Heart right ventricle (tissue), 16 donors: ENCODE data around the gene SLCO2A1. TPM values are rescaled to one million over a fixed set of nuclear protein-coding genes. Genes with fewer than 3 reads are reported as not detected.
A peak's percentile ranks its signal among the peaks of the same experiment; 100 is the strongest.

Experiments used
- ATAC-seq, 8 donors: fragments of 200-7000 bp; cut with Tn5 transposase; one replicate each; pipeline ENCODE4 v1.9.1; 2020; ENCODE audit warnings: mild to moderate bottlenecking in 8 of 8, moderate library complexity in 8 of 8, moderate number of reproducible peaks in 1 of 8
- DNase-seq, 2 donors: peaks; one replicate each; pipeline ENCODE4 v3.0.0-alpha.2; 2020
- H3K27ac ChIP-seq, 10 donors: fragments of 200-600 bp; sonication (generic) in 2 of 10; one replicate each; pipeline versions ENCODE4 v1.5.0 to v1.8.0; 2020 to 2022; ENCODE audit warnings: mild to moderate bottlenecking in 3 of 10
- H3K27me3 ChIP-seq, 7 donors: fragments of 200-600 bp; one replicate each; pipeline ENCODE4 v1.8.0; 2021 to 2022; ENCODE audit warnings: mild to moderate bottlenecking in 2 of 7
- H3K36me3 ChIP-seq, 9 donors: fragments of 200-600 bp; sonication (generic) in 1 of 9; one replicate each; pipeline versions ENCODE4 v1.5.0 to v1.8.0; 2020 to 2022; ENCODE audit warnings: mild to moderate bottlenecking in 2 of 9
- H3K4me1 ChIP-seq, 9 donors: fragments of 200-600 bp; sonication (generic) in 1 of 9; one replicate each; pipeline versions ENCODE4 v1.5.0 to v1.8.0; 2020 to 2022; ENCODE audit warnings: mild to moderate bottlenecking in 4 of 9
- H3K4me3 ChIP-seq, 10 donors: fragments of 200-600 bp; sonication (generic) in 2 of 10; one replicate each; pipeline versions ENCODE4 v1.5.0 to v1.8.0; 2020 to 2022; ENCODE audit warnings: mild to moderate bottlenecking in 7 of 10, moderate library complexity in 2 of 10
- H3K9me3 ChIP-seq, 11 donors: fragments of 200-600 bp in 10 of 11; sonication (generic) in 2 of 11; one replicate each; pipeline versions ENCODE4 v1.5.0 to v1.8.0; 2013 to 2022; ENCODE audit warnings: mild to moderate bottlenecking in 2 of 11, control low read depth in 1 of 11, moderate library complexity in 1 of 11
- WGBS, 2 donors: extraction: QIAGEN DNeasy Blood & Tissue Kit; methylation state at CpG; one replicate each; pipeline ENCODE4 v1.1.7; 2013; ENCODE audit warnings: inconsistent platforms in 1 of 2; 5-methylcytosine and 5-hydroxymethylcytosine counted together
- intact Hi-C, 10 donors: fragments of 100-400 bp; cut with DNase I; formaldehyde crosslinking; loops; one replicate each; pipeline versions ENCODE4 v1.11.1 to v1.14.2; 2022
- polyA plus RNA-seq, 2 donors: library from polyadenylated mRNA; stranded (reverse); fragments of 200-250 nt; gene quantifications; one replicate each; pipeline ENCODE4 v1.2.3, GENCODE V29; 2013
- total RNA-seq, 10 donors: library from RNA; stranded (reverse); fragmentation: NEBNext Ultra II Directional in 3 of 10; extraction: Animal tissue kit (Norgen Biotek cat#: 25700) in 3 of 10; gene quantifications; one replicate each; pipeline versions ENCODE4 v1.2.1 to v1.2.4, GENCODE V29; 2021 to 2023
- TF ChIP-seq, protein P1 (sequence below), 9 donors: fragments of 200-600 bp; sonication (generic) in 2 of 9; IDR thresholded peaks; one replicate each; pipeline versions ENCODE4 v1.5.0 to v1.8.0; 2021 to 2022; ENCODE audit warnings: antibody characterized with exemption in 9 of 9, mild to moderate bottlenecking in 5 of 9, moderate library complexity in 1 of 9
- donor health status: Arrhythmogenic right ventricular cardiomyopathy.
- donor health status: ischemic (EF 13 %, LVEDD 7.1; RV severe dilation, severe dysfunction).
- donor health status: healthy with polysubstance abuse.
- donor health status: DM: no; HTN: yes; CAD: no.
- donor health status: DM: no; HTN: no; CAD: no.
- donor health status: ischemic (EF 25% LVEDD 6.9; RV normal size, moderate dysfunction).
- donor health status: ischemic (EF 25% LVEDD 5.7; RV mildly dilated, moderate dysfunction).
- donor health status: healthy.
- donor health status: DM: yes; HTN: yes; CAD: no.
- donor health status: Ischemic cardiomyopathy.
- donor health status: ischemic (EF 35%, LVEDD 5.7; RV mildly dilated, moderate dysfunction).
- donor health status: nonischemic (EF 11% LVEDD 7.7; RV severe dilation, severe dysfunction).
- donor health status: DM: yes; HTN: yes; CAD: no.
- donor health status: PGD.
- donor health status: ischemic (EF 29% LVEDD 5.4; RV normal size, mild dysfunction).
- donor health status: nonischemic (EF 23%, LVEDD 6.1; RV moderate dilation, normal function).

Gene SLCO2A1
- total and polyA plus RNA-seq, 12 donors = 3.6 to 30.4 (median 10.0) TPM

DNA sequence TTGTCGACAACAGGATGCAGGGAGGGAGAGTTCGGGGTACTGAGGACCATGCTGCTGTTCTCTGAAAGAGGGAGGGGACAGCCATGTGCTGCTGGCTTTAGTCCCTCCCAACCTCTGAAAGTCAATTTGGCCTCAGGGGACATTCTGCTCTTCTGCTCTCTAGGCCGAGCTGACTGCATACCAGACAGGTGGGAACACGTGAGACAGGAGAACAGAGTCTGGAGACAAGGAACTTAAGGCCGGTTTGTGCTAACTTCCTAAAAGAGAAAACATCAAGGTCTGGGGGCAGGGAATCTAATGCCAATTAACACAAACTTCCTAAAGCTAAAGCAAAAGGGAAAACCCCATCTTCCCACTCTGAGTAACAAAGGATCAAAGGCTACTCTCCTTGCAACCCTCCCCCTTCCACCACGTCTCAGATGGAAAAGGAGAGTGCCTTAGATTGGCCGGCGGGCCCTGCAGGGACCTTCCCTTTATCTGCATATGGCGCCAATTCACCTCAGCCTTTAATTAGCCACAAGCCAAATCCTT lies 41.0 kb downstream of the SLCO2A1 start:
- H3K27me3 ChIP-seq = peaks cover 0 to 2% (median 0%) of the 10 kb centered on the region in 7 donors
- H3K4me1 ChIP-seq = peaks cover 9 to 62% (median 20%) of the 10 kb centered on the region in 9 donors
- ATAC-seq = peak in 1 of 8 donors; percentile 20
- no peak for DNase-seq
- TF ChIP-seq, protein P1, sequence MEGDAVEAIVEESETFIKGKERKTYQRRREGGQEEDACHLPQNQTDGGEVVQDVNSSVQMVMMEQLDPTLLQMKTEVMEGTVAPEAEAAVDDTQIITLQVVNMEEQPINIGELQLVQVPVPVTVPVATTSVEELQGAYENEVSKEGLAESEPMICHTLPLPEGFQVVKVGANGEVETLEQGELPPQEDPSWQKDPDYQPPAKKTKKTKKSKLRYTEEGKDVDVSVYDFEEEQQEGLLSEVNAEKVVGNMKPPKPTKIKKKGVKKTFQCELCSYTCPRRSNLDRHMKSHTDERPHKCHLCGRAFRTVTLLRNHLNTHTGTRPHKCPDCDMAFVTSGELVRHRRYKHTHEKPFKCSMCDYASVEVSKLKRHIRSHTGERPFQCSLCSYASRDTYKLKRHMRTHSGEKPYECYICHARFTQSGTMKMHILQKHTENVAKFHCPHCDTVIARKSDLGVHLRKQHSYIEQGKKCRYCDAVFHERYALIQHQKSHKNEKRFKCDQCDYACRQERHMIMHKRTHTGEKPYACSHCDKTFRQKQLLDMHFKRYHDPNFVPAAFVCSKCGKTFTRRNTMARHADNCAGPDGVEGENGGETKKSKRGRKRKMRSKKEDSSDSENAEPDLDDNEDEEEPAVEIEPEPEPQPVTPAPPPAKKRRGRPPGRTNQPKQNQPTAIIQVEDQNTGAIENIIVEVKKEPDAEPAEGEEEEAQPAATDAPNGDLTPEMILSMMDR (IDR thresholded peaks at IDR 0.05) = no peak
- H3K36me3 ChIP-seq = no peaks in the 10 kb centered on the region
- no peaks in the 10 kb centered on the region for H3K9me3 ChIP-seq
- intact Hi-C loops = loop anchor here in 1 of 10 donors (5.0 kb wide), 1 partner anchor 41 kb away; no protein-coding TSS in a partner anchor
- H3K27ac ChIP-seq = peak overlapping the region in 2 of 10 donors; percentile 42 to 60
- H3K4me3 ChIP-seq = no peak overlapping the region
- 53% methylated on average over 9 of the region's 9 CpGs for WGBS, 2 donors

DNA sequence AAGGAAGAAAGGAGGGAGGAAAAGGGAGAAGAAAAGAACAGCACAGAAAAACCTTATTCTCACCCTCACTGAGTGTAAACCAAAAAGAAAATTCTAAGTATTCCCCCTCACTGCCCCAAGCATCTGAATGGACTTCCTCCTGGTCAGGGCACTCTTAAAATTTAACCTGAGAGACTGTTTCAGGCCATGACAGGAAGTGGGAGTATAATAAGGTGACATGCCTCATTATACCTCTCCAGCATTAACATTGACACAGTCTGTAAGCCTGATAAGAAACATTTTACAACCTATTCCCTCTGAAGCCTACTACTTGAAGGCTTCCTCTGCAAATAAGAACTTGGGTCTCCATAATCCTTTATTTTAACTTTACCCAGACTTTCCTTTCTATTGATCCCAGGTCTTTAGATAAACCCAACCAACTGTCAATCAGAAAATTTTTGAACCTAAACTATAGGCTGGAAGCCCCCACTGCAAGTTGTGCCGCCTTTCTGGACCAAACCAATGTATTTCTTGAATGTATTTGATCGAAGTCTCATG lies 41.7 kb downstream of the SLCO2A1 start:
- Histone ChIP-seq H3K4me1 (peaks cover 9 to 55% (median 20%) of the 10 kb centered on the region in 9 donors), H3K9me3 (no peaks in the 10 kb centered on the region), H3K4me3 (no peak overlapping the region), H3K27ac (peak overlapping the region in 8 of 10 donors; percentile 3 to 60 (median 24)), H3K27me3 (no peaks in the 10 kb centered on the region), H3K36me3 (no peaks in the 10 kb centered on the region)
- 90 to 92% methylated on average over 2 of the region's 2 CpGs for WGBS, 2 donors
- TF ChIP-seq, protein P1 (IDR thresholded peaks at IDR 0.05) = no peak
- ATAC-seq (no peak), DNase-seq (no peak)
- intact Hi-C loops = loop anchor here in 1 of 10 donors (5.0 kb wide), 1 partner anchor 41 kb away; no protein-coding TSS in a partner anchor

DNA sequence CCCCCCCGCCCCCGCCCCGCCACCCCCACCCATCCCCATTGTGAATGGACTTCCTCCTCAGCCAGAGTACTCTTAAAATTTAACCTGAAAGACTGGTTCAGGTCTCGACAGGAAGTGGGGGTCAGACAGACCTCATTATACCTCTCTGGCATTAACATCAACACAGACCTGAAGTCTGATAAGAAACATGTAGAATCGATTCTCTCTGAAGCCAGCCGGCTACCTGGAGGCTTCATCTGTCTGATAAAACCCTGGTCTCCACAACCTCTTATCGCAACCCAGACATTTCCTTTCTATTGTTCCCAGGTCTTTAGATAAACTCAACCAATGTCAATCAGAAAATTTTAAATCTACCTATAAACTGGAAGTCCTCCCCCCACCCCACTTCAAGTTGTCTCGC lies 42.6 kb downstream of the SLCO2A1 start:
- Histone ChIP-seq H3K36me3 (no peaks in the 10 kb centered on the region), H3K27ac (peak overlapping the region in 6 of 10 donors; percentile 3 to 60 (median 24)), H3K4me3 (no peak overlapping the region), H3K4me1 (peaks cover 5 to 47% (median 18%) of the 10 kb centered on the region in 9 donors), H3K9me3 (no peaks in the 10 kb centered on the region), H3K27me3 (no peaks in the 10 kb centered on the region)
- no peak for DNase-seq
- intact Hi-C loops = loop anchor here in 1 of 10 donors (5.0 kb wide), 1 partner anchor 40 kb away; no protein-coding TSS in a partner anchor
- 44 to 51% methylated on average over 8 of the region's 8 CpGs for WGBS, 2 donors
- TF ChIP-seq, protein P1 (IDR thresholded peaks at IDR 0.05) = no peak
- peak in 4 of 8 donors; percentile 27 to 45 (median 34) for ATAC-seq

DNA sequence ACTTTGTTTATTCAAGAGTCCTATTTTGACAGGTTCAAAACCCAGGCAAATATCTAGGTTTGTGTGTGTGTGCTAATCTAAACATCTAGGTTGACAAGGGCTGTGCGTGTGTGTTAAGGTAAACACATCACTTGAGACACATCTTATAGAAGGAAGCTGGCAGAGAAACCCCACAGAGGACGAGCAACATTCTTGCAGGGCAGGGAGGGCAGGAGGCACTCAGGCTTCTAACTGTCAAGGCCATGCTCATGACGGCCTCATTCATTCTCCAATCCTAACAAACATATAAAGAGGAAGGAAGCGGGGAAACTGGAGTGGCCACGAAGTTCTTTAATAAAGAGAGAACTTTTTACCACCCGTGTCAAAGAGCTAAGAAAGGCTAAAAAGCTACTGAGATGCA lies 43.4 kb downstream of the SLCO2A1 start:
- ATAC-seq = no peak
- H3K36me3 ChIP-seq = no peaks in the 10 kb centered on the region
- H3K27me3 ChIP-seq = no peaks in the 10 kb centered on the region
- no peak for DNase-seq
- H3K27ac ChIP-seq = peak overlapping the region in 3 of 10 donors; percentile 42 to 64 (median 43)
- WGBS, 2 donors = 63 to 69% methylated on average over 6 of the region's 6 CpGs
- H3K9me3 ChIP-seq = no peaks in the 10 kb centered on the region
- TF ChIP-seq, protein P1 (IDR thresholded peaks at IDR 0.05) = no peak
- peaks cover 0 to 38% (median 12%) of the 10 kb centered on the region in 9 donors for H3K4me1 ChIP-seq
- intact Hi-C loops = loop anchor here in 1 of 10 donors (5.0 kb wide), 1 partner anchor 39 kb away; no protein-coding TSS in a partner anchor
- no peak overlapping the region for H3K4me3 ChIP-seq
